ENCODE data around the gene SCAND1.
A peak's percentile ranks its signal among the peaks of the same experiment; 100 is the strongest.
"Not testable (repeated sequence)": the region's sequence is repeated elsewhere in the genome, so short reads cannot be mapped to it uniquely, and the experiment has no call there.

SCAND1 gene

DNA sequence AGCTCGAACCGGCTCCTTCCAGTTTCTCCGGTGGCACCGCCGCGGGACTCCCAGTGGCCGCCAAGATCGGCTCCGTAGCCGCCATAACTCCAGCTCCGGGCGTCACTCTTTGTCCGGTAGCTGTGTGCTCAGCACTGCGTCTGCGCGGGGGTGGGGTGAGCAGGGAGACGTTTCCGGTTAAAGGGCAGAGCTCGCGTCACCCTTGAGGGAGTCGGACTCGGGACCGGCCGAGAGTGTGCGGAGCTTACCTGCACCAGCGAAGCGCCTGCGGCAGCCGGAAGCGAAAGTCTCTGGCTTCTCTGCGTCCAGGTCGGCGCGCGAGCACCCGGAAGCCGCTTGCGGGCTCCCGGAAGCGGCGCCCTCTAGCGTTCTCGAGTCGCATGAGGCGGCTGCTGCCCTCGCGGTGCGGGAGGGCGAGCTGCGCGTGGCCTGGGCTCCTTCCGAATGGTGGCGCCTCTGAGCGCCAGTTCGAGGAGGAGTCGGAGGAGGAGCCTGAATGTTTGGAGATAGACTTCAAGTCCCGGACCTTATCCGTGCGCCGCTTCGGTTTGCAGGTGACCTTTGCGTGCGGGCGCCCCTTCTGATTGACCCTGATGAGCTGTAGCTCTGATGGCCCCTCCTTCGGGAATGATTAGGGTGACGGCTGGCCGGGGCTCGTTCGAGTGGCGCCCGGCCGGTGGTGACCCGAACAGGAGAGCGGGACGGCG, at the start of gene SCAND1:
Gene SCAND1 (minus strand): TSS at position 303 of the 707 bp plus-strand sequence. CDS start 218 bp downstream, at position 85.
- DNase-seq, result peak; percentile 97

GRCh38 chr20:36004045-36004444, 49.7 kb upstream of the SCAND1 start:
- no peak for DNase-seq

DNA sequence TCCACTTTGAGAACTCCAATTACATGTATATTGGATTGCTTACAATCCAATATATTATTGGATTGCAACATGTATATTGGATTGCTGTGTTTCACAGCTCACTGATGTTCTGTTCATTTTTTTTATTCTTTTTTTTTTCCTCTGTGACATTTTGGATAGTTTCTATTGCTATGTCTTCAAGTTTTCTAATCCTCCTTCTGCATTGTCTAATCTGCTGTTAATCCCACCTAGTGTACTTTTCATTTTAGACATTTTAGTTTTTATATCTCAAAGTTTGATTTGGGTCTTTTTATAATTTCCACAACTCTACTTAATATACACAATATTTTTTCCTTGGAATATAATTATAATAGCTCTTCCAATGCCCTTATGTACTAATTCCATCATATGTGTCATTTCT, 48.6 kb upstream of the SCAND1 start:
- no peak for DNase-seq

DNA sequence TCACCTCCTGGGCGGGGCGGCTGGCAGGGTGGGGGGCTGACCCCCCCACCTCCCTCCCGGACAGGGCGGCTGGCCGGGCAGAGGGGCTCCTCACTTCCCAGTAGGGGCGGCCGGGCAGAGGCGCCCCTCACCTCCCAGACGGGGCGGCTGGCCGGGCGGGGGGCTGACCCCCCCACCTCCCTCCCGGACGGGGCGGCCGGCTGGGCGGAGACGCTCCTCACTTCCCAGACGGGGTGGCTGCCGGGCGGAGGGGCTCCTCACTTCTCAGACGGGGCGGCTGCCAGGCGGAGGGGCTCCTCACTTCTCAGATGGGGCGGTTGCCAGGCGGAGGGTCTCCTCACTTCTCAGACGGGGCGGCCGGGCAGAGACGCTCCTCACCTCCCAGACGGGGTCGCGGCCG, 47.0 kb upstream of the SCAND1 start:
- DNase-seq, result not testable (repeated sequence)

DNA sequence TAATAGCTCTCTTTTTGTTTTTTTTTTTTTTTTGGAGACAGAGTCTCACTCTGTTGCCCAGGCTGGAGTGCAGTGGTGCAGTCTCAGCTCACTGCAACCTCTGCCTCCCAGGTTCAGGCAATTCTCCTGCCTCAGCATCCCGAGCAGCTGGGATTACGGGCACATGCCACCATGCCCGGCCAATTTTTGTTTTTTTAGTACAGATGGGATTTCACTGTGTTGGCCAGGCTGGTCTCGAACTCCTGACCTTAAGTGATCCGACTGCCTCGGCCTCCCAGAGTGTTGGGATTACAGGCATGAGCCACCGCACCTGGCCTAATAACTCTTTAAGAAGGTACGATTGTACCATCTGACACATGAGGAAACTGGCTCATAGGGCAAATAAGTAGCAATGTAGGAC, 42.2 kb upstream of the SCAND1 start:
- DNase-seq, result not testable (repeated sequence)

DNA sequence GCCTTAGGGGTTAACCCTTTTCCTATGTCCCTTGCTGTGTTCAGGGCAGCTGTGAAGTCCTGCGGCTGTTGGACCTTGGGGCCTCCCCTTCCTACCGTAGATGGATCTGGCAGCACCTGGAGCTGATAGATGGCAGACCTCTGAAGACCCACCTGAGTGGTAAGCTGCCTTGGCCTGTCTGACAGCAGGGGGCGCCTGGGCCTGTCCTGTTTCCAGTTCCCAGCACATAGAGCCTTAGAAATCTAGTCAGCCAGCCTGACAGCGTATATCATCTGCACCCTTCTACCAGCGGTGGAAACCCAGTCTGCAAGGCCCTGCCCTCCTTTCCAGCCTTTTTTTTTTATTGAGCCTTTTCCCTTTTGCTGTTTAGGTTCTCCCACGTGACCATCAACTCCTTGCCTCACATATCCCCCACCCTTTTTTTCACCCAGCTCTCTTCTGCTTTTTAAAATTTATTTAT, 40.7 kb upstream of the SCAND1 start:
- peak; percentile 84 for DNase-seq

DNA sequence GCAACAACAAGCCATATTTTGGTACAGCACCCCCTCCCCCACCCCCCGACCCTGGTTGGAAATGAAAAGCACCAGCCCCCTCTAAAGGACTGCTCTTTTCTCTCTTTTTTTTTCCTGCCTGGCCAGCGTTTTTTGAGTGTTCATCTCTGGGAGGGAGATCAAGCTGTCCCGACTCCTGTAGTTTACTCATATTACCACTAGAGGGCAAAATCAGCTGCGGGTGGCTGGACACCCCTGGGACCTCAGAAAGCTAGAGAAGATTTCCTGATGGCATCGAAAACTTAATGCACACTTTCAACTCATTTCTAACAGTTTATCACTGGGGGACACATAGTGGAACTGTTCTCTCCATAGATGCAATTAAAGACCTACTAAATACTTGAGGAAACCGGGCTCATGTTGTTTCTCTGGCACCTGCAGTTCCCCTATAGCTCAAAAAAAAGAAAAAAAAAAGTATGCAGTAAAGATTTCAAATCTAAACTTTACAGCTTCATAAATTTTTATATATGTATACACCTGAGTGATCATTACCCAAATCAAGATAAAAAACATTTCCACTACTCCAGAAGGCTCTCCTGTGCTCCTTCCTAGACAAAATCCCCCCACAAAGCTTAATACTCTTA, 38.5 kb upstream of the SCAND1 start:
- DNase-seq, result peak; percentile 57

DNA sequence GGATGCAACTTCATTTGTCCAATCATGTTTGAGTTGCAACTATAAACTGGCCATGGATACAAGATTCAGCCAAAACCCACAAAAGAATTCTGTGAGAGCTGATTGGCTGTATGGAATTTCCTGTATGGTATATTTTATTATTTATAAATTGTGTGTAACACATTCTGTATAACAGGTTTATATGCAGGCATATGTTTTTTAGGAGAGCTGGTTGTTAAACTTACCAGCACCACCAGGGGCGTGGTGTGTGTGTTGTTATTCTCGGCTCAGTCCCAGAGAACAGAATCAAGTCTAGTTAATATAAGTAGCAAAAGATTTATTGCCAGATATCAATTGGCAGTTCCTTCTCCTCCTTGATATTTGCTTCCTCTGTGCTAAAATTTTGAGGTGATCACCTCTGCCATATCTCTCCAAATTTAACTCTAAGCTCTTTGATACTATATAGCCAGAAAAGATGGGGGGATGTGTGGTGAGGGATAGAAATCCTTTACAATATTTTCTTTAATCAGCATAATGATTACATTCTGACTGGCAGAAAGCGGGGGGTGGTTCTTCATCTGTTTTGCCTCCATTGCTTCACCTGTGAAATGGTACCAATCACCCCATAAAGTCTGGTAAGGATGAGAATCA, 37.0 kb upstream of the SCAND1 start:
- no peak for DNase-seq

DNA sequence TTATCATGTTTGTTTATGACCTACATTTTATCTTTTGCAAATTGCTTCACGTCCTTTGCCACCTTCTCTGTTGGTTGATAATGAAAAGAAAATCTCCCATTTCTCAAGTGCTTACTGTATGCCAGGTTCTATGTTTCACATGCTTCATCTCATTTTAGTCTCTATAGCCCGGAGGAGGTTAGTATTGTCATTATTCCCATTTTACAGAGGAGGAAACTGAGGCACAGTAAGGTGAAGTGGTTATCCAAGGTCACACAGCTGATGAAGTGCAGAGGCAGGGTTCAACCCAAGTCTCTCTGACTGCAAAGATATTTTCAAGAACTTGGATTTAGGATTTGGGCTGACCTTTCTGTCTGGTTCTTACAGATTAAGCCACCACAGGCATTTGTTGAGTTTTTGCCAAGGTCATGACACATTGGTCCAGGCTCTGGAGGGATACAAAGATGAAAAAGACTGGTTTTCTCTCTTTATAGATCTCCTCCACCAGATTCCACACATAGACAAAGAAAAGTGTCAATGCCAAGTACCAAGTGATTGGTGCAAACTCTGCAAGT, 34.7 kb upstream of the SCAND1 start:
- no peak for DNase-seq

DNA sequence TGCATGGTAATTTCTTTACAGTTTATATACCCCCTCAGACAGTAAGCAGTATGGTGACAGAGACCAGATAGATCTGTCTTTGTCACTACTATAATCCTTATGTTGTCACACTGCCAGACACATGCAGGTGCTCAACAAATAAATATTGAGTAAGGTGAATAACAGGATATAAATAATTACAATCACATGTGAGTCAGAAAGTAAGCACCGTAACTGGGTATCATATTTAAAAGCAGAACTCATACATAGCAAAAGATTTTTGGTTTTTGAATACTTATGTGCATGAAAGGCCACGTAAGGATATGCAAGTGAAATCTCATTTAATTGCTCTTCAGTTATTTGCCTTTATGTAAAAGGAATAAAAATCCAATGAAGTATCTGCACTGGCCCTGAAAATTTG, 31.5 kb upstream of the SCAND1 start:
- no peak for DNase-seq

DNA sequence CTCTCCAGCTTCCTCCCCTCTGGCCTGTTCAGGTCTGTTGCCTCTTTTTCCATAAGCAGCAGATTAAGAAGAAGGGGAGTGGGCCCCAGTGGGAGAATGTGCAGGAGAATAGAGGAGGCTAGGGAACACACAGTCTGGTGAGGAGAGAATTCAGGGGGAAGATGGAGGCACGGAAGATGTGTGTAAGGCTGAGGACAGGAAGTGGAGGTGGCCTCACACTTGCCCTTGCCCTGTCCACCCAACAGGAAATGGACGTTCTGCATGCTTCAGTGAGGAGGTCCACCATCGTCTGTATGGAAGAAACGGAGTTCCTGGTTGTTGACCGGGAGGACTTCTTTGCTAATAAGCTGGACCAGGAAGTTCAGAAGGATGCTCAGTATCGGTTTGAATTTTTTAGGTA, 30.1 kb upstream of the SCAND1 start:
- DNase-seq, result no peak

DNA sequence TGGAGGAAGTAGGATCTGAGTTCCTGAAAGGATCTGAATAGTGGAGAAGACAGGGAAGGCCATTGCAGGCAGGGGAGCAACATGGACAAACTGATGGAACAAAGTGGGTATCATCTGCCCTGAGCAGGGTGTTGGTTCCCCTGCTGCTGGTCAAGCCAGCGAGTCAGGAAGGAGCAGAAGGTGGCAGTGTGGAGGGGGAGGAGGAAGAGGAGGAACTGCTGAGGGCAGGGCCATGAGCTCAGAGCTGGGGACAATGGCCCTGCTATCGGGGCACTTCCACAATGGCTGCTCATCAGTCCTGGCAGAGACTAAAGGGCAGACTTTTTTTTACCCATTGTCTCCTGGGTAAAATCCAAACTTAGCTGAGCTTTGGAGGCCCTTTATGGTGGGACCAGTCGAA, 27.7 kb upstream of the SCAND1 start:
- DNase-seq, result no peak

GRCh38 chr20:35979544-35979943, 25.2 kb upstream of the SCAND1 start:
- no peak for DNase-seq

DNA sequence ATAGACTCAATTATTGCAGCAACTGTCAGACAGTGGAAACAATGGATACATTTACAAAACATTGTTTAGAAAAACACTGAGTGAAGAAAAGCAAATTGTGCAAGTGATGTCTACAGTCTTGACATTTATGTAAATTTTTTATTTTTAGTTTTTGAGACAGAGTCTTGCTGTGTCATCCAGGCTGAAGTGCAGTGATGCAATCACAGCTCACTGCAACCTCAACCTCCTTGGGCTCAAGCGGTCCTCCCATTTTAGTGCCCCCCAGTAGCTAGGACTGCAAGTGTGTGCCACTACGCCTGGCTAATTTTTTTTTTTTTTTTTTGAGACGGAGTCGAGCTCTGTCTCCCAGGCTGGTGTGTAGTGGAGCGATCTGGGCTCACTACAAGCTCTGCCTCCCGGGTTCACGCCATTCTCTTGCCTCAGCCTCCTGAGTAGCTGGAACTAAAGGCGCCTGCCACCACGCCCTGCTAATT, 23.8 kb upstream of the SCAND1 start:
- no peak for DNase-seq

GRCh38 chr20:35975576-35976373, 21.5 kb upstream of the SCAND1 start:
- no peak for DNase-seq

- DNase-seq, result no peak
These were observed 20.0 kb upstream of the SCAND1 start for GRCh38 chr20:35974256-35974655.

GRCh38 chr20:35972462-35972861, 18.2 kb upstream of the SCAND1 start:
- DNase-seq, result no peak

DNA sequence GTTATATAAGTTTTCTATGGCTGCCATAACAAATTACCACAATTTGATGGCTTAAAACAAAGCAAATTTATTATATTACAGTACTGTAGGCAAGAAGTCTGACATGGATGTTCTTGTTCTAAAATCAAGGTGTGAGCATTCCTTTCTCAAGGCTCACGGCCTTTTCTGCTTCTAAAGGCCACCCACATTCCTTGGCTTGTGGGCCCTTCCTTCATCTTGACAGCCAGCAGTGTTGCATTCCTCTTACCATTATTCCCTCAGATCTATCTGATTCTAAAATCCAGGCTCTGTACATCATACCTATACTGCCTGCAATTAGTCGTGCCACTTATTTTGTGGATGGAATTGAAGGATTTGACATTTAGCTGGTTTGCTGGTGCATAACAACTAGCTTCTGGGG, 17.7 kb upstream of the SCAND1 start:
- DNase-seq, result no peak

- no peak for DNase-seq
These were observed 14.6 kb upstream of the SCAND1 start for GRCh38 chr20:35968930-35969329.

- DNase-seq, result no peak
These were observed 13.8 kb upstream of the SCAND1 start, which contains the start of gene CNBD2 for GRCh38 chr20:35967979-35968640. TSS of gene CNBD2 (plus strand) at chr20:35968590. CDS start at chr20:35968763, 173 bp downstream.

- DNase-seq, result no peak
These were observed 9.6 kb upstream of the SCAND1 start for GRCh38 chr20:35963878-35964277.

GRCh38 chr20:35959291-35959690, 5.0 kb upstream of the SCAND1 start:
- DNase-seq, result not testable (repeated sequence)
